ENCODE results near the gene ADAM10. TPM values are rescaled to one million over a fixed set of nuclear protein-coding genes. Genes with fewer than 3 reads are reported as not detected.

Gene ADAM10
- total RNA-seq, 1 donor from 2014 or later: 243 TPM

- Mint-ChIP-seq H3K27me3 (ENCODE audit: low read depth, unreplicated experiment) (no peaks in the 10 kb centered on the region), H3K27ac (ENCODE audit: unreplicated experiment) (no peak overlapping the region), H3K9me3 (ENCODE audit: unreplicated experiment) (no peaks in the 10 kb centered on the region), H3K36me3 (ENCODE audit: low read depth, unreplicated experiment) (peaks cover 14% of the 10 kb centered on the region), H3K4me1 (ENCODE audit: low read depth, unreplicated experiment) (no peaks in the 10 kb centered on the region), H3K4me3 (ENCODE audit: unreplicated experiment) (no peak overlapping the region)
- Histone ChIP-seq H3K9ac (ENCODE audit: low read length) (no peak overlapping the region), H2AFZ (ENCODE audit: low read depth, low read length) (no peak overlapping the region), H3K4me2 (ENCODE audit: low read length) (no peak overlapping the region), H3K36me3 (ENCODE audit: insufficient read depth, low read length) (no peaks in the 10 kb centered on the region), H3K4me1 (ENCODE audit: insufficient read depth, low read length) (no peaks in the 10 kb centered on the region), H3K27ac (ENCODE audit: low read depth, low read length) (no peak overlapping the region), H3K27me3 (ENCODE audit: insufficient read depth, low read length) (no peaks in the 10 kb centered on the region), H3K9me3 (ENCODE audit: insufficient read depth, low read depth, low read length) (no peaks in the 10 kb centered on the region), H3K79me2 (ENCODE audit: insufficient read depth, low read length) (peaks cover 17% of the 10 kb centered on the region), H3K4me3 (ENCODE audit: insufficient read depth, low read depth, low read length) (no peak overlapping the region), H4K20me1 (ENCODE audit: insufficient read depth, low read length) (peaks cover 12% of the 10 kb centered on the region)
- TF ChIP-seq CTCF (IDR thresholded peaks at IDR 0.05; ENCODE audit: insufficient read depth, low read depth, low read length): no peak
- no peak for TF ChIP-seq EZH2 (IDR thresholded peaks at IDR 0.05; ENCODE audit: insufficient read depth, low read length)
- DNase-seq (ENCODE audit: low read depth): no peak
- FAIRE-seq: no peak
Observed at GRCh38 chr15:58788056-58788710, 38.7 kb upstream of the ADAM10 start.

- Mint-ChIP-seq H3K4me3 (ENCODE audit: unreplicated experiment) (no peak overlapping the region), H3K27me3 (ENCODE audit: low read depth, unreplicated experiment) (no peaks in the 10 kb centered on the region), H3K9me3 (ENCODE audit: unreplicated experiment) (no peaks in the 10 kb centered on the region), H3K4me1 (ENCODE audit: low read depth, unreplicated experiment) (no peaks in the 10 kb centered on the region), H3K36me3 (ENCODE audit: low read depth, unreplicated experiment) (peaks cover 4% of the 10 kb centered on the region), H3K27ac (ENCODE audit: unreplicated experiment) (no peak overlapping the region)
- Histone ChIP-seq H3K79me2 (ENCODE audit: insufficient read depth, low read length) (peaks cover 26% of the 10 kb centered on the region), H3K9ac (ENCODE audit: low read length) (no peak overlapping the region), H3K9me3 (ENCODE audit: insufficient read depth, low read depth, low read length) (no peaks in the 10 kb centered on the region), H3K27ac (ENCODE audit: low read depth, low read length) (no peak overlapping the region), H2AFZ (ENCODE audit: low read depth, low read length) (no peak overlapping the region), H3K27me3 (ENCODE audit: insufficient read depth, low read length) (no peaks in the 10 kb centered on the region), H3K4me3 (ENCODE audit: insufficient read depth, low read depth, low read length) (no peak overlapping the region), H3K4me1 (ENCODE audit: insufficient read depth, low read length) (no peaks in the 10 kb centered on the region), H3K4me2 (ENCODE audit: low read length) (no peak overlapping the region), H4K20me1 (ENCODE audit: insufficient read depth, low read length) (peaks cover 18% of the 10 kb centered on the region), H3K36me3 (ENCODE audit: insufficient read depth, low read length) (no peaks in the 10 kb centered on the region)
- FAIRE-seq (no peak), DNase-seq (ENCODE audit: low read depth) (no peak)
- TF ChIP-seq EZH2 (IDR thresholded peaks at IDR 0.05; ENCODE audit: insufficient read depth, low read length): no peak
- no peak for TF ChIP-seq CTCF (IDR thresholded peaks at IDR 0.05; ENCODE audit: insufficient read depth, low read depth, low read length)
Observed at GRCh38 chr15:58785355-58785754, 35.8 kb upstream of the ADAM10 start.

GRCh38 chr15:58779554-58779953, 30.0 kb upstream of the ADAM10 start:
- Mint-ChIP-seq H3K9me3 (ENCODE audit: unreplicated experiment) (no peaks in the 10 kb centered on the region), H3K4me1 (ENCODE audit: low read depth, unreplicated experiment) (no peaks in the 10 kb centered on the region), H3K27ac (ENCODE audit: unreplicated experiment) (peak overlapping the region; percentile 13), H3K4me3 (ENCODE audit: unreplicated experiment) (no peak overlapping the region), H3K36me3 (ENCODE audit: low read depth, unreplicated experiment) (peaks cover 3% of the 10 kb centered on the region), H3K27me3 (ENCODE audit: low read depth, unreplicated experiment) (no peaks in the 10 kb centered on the region)
- H2AFZ ChIP-seq (ENCODE audit: low read depth, low read length): no peak overlapping the region
- DNase-seq (ENCODE audit: low read depth) (no peak), FAIRE-seq (no peak)
- no peak overlapping the region for H3K4me2 ChIP-seq (ENCODE audit: low read length)
- TF ChIP-seq CTCF (IDR thresholded peaks at IDR 0.05; ENCODE audit: insufficient read depth, low read depth, low read length) (no peak), EZH2 (IDR thresholded peaks at IDR 0.05; ENCODE audit: insufficient read depth, low read length) (no peak)
- no peaks in the 10 kb centered on the region for H3K36me3 ChIP-seq (ENCODE audit: insufficient read depth, low read length)
- no peak overlapping the region for H3K4me3 ChIP-seq (ENCODE audit: insufficient read depth, low read depth, low read length)
- no peak overlapping the region for H3K9ac ChIP-seq (ENCODE audit: low read length)
- no peak overlapping the region for H3K27ac ChIP-seq (ENCODE audit: low read depth, low read length)
- H3K9me3 ChIP-seq (ENCODE audit: insufficient read depth, low read depth, low read length): no peaks in the 10 kb centered on the region
- no peaks in the 10 kb centered on the region for H3K4me1 ChIP-seq (ENCODE audit: insufficient read depth, low read length)
- no peaks in the 10 kb centered on the region for H3K27me3 ChIP-seq (ENCODE audit: insufficient read depth, low read length)
- peaks cover 56% of the 10 kb centered on the region for H3K79me2 ChIP-seq (ENCODE audit: insufficient read depth, low read length)
- peaks cover 59% of the 10 kb centered on the region for H4K20me1 ChIP-seq (ENCODE audit: insufficient read depth, low read length)
